Measurements from ENCODE around the gene ANKRD24.

ANKRD24 gene

DNA sequence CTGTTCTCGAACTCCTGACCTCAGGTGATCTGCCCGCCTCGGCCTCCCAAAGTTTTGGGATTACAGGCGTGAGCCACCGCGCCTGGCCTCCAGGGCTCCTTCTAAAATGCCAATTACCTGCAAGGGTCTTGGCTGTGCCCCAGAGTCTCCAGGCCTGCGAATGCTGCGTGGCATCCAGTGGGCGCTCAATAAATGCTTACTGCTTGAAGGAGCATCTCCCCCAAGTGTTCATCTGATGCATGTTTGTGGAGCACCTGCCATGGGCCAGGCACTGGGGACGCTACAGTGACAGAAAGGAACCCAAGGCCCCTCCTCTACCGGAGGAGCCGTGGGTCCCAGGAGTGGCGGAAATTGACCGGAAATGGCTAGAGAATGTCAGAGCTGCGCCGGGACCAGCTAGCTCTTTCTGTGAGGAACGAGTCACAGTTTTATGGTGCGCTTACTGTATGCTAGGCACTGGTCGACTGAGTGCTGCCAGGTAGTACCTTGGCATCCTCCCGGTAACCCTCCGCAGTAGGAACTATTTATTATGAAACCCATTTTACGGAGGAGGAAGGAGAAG is 14.2 kb downstream of the ANKRD24 start:
- CTCF ChIA-PET = interaction anchor here (0.5 kb wide), 1 partner anchor 30 kb away, joined by 6 read pairs; no protein-coding TSS in a partner anchor
- no peak for TF ChIP-seq CTCF (conservative IDR thresholded peaks at IDR 0.05; ENCODE audit: low read depth)
- H3K27ac ChIP-seq = no peak overlapping the region
- POLR2A ChIA-PET (ENCODE audit: low non-redundant PET) = no interaction called here
- DNase-seq (ENCODE audit: low spot score) = no peak

DNA sequence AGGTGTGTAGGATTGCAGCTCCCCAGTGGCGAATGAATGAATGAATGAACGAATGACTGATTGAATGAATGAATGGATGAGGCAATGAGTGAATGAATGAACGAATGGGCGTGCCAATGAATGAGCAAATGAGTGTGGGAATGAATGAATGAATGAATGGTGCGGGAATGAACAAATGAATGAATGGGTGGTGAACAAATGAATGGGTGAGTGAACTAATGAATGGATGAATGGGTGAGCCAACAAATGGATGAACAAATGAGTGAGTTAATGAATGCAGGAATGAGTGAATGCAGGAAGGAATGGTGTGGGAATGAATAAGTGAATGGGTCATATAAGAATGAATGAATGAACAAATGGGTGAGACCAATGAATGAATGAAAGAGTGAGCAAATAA is 14.7 kb downstream of the ANKRD24 start:
- CTCF ChIA-PET = interaction anchor here (0.5 kb wide), 1 partner anchor 30 kb away, joined by 6 read pairs; no protein-coding TSS in a partner anchor
- POLR2A ChIA-PET (ENCODE audit: low non-redundant PET) = no interaction called here
- no peak for DNase-seq (ENCODE audit: low spot score)
- no peak overlapping the region for H3K27ac ChIP-seq
- no peak for TF ChIP-seq CTCF (conservative IDR thresholded peaks at IDR 0.05; ENCODE audit: low read depth)

GRCh38 chr19:4197625-4198466 is 15.4 kb downstream of the ANKRD24 start:
- no peak for DNase-seq (ENCODE audit: low spot score)
- TF ChIP-seq CTCF (conservative IDR thresholded peaks at IDR 0.05; ENCODE audit: low read depth) = no peak
- ChIA-PET POLR2A (ENCODE audit: low non-redundant PET) (interaction anchor here (0.6 kb wide), 1 partner anchor 34 kb away, joined by 3 read pairs; no protein-coding TSS in a partner anchor), CTCF (interaction anchor here (0.5 to 0.8 kb wide), 5 partner anchors 9 to 209 kb away, joined by 3 to 5 read pairs (median 3); no protein-coding TSS in a partner anchor)
- H3K27ac ChIP-seq = no peak overlapping the region

DNA sequence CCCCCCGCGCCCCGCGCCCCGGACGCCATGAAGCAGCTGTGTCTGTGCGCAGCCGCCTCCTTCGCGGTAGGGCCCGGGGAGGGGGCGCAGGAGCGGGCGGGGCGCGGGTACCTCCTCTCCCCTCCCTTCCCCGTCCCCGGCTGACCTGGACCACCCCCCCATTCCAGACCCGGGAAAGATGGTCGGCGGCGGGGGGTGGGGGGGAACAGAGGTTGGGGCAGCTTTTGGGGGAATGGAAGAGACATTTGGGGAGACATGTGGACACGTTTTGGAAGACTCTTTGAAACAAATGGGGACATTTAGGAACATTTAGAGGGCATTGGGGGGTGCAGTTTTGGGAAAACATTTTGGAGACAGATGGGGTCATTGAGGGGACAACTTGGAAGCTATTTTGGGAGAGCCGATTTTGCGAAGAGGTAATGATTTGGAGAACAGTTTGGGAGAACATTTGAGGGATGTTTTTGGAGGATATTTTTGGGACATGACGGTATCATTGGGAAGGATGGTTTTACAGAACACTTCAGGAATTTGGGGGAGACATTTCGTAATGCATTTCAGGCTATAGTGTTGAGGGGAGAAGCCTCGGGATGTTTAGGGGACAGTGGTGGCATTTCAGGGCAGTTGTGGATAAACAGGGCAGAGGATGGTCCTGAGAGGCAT is 16.1 kb downstream of the ANKRD24 start:
- TF ChIP-seq CTCF (conservative IDR thresholded peaks at IDR 0.05; ENCODE audit: low read depth) = no peak
- no peak for DNase-seq (ENCODE audit: low spot score)
- POLR2A ChIA-PET (ENCODE audit: low non-redundant PET) = interaction anchor here (0.6 kb wide), 1 partner anchor 34 kb away, joined by 3 read pairs; no protein-coding TSS in a partner anchor
- CTCF ChIA-PET = interaction anchor here (0.7 to 0.8 kb wide), 4 partner anchors 8 to 209 kb away, joined by 3 to 5 read pairs (median 4); no protein-coding TSS in a partner anchor
- H3K27ac ChIP-seq = no peak overlapping the region

GRCh38 chr19:4199699-4200293 is 17.3 kb downstream of the ANKRD24 start:
- ChIA-PET POLR2A (ENCODE audit: low non-redundant PET) (no interaction called here), CTCF (interaction anchor here (0.5 to 1.0 kb wide), 4 partner anchors 10 to 696 kb away, joined by 3 to 5 read pairs (median 4); no protein-coding TSS in a partner anchor)
- TF ChIP-seq CTCF (conservative IDR thresholded peaks at IDR 0.05; ENCODE audit: low read depth) = no peak
- no peak overlapping the region for H3K27ac ChIP-seq
- no peak for DNase-seq (ENCODE audit: low spot score)

Data from RWPE1 (cell line).